Keratinocyte (primary cell): Measurements from ENCODE around the gene LAMP2.

Experiments used
- CTCF ChIP-seq, 3 experiments: IDR thresholded peaks in 1 of 3; conservative IDR thresholded peaks in 1 of 3; optimal IDR thresholded peaks in 1 of 3; 2 replicates in 2 of 3; 3 replicates in 1 of 3; pipeline versions ENCODE3 to v1.5.1; 2011; ENCODE audit warnings: low read length in 3 of 3, mild to moderate bottlenecking in 3 of 3, moderate library complexity in 2 of 3, control low read depth in 1 of 3, inconsistent platforms in 1 of 3; ENCODE audit not compliant: insufficient read depth in 2 of 3; ENCODE audit errors: extremely low read depth in 1 of 3
- EZH2 ChIP-seq: IDR thresholded peaks from one replicate; pipeline ENCODE4 v1.6.1; 2012; ENCODE audit warnings: inconsistent platforms, mild to moderate bottlenecking, low read length, moderate library complexity

GRCh38 chrX:120456973-120457372 is 12.1 kb downstream of the LAMP2 start:
- no peak for TF ChIP-seq CTCF (optimal IDR thresholded peaks at IDR 0.05 in 1 of 3, IDR thresholded peaks at IDR 0.05 in 1 of 3, conservative IDR thresholded peaks at IDR 0.05 in 1 of 3; ENCODE audit: extremely low read depth in 1 of 3, insufficient read depth in 2 of 3, low read length in 3 of 3)
- TF ChIP-seq EZH2, result no peak
